Measurements from ENCODE around the gene PTPN5. TPM values are rescaled to one million over a fixed set of nuclear protein-coding genes. Genes with fewer than 3 reads are reported as not detected.

PTPN5 gene
- total and polyA plus RNA-seq, 7 donors = 0.33 to 1.1 (median 0.54) TPM; not detected in 2

DNA sequence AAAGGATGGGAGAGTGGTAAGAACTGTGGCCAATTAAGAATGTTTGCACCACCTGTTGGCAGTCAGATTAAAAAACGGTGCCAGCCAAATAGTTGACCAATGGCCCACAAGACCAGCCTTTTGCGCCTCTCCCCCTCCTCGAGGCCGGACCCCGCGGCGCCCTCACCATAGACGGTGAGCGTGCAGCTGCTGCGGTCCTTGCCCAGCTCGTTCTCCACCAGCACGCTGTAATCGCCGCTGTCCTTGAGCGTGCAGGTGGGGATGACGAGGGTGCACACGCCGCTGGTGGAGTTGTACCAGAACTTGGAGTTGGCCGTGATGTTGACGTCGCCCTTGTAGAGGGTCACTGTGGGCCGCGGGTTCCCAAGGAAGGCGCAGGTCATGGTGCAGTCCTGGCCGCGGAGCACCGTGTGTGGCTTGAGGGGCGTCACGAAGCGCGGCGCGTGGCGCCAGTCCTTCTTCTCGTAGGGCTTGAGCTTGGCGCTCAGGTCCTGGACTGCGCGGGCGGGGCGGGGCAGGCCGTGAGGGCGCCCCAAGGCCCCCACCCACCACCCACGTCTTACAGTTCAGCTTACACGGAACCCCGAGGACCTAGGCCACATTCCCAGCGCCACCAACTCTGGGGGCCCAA lies 85.8 kb downstream of the PTPN5 start:
- DNase-seq = peak; percentile 80
- intact Hi-C loops (cut with DNase I) = loop anchor here (5.0 kb wide), 1 partner anchor 118 kb away; the partner anchor contains the start of gene UEVLD

GRCh38 chr11:18704698-18705097 lies 86.9 kb downstream of the PTPN5 start:
- peaks cover 0 to 38% (median 28%) of the 10 kb centered on the region in 4 donors for H3K4me1 ChIP-seq
- DNase-seq = no peak
- H3K27ac ChIP-seq = peak overlapping the region in 1 of 4 donors; percentile 19
- H3K9me3 ChIP-seq = no peaks in the 10 kb centered on the region
- intact Hi-C loops (cut with DNase I) = loop anchor here (5.0 kb wide), 1 partner anchor 117 kb away; the partner anchor contains the start of gene UEVLD
- TF ChIP-seq EP300 (IDR thresholded peaks at IDR 0.05) (no peak), CTCF (IDR thresholded peaks at IDR 0.05) (no peak), POLR2AphosphoS5 (IDR thresholded peaks at IDR 0.05) (no peak), POLR2A (IDR thresholded peaks at IDR 0.05) (no peak)
- WGBS, 2 donors = 41 to 72% methylated on average over 1 of the region's 1 CpG
- H3K4me3 ChIP-seq = no peak overlapping the region
- H3K27me3 ChIP-seq = no peaks in the 10 kb centered on the region
- peaks cover 0 to 17% (median 1%) of the 10 kb centered on the region in 4 donors for H3K36me3 ChIP-seq

More for the DNA sequence above, 85.8 kb downstream of the PTPN5 start:
- no peaks in the 10 kb centered on the region for H3K9me3 ChIP-seq
- 1 to 5% methylated on average over 46 of the region's 46 CpGs for WGBS, 2 donors
- H3K27ac ChIP-seq = peak overlapping the region; percentile 74 to 78 (median 74)
- H3K4me1 ChIP-seq = peaks cover 0 to 33% (median 24%) of the 10 kb centered on the region in 4 donors
- peak overlapping the region; percentile 41 to 67 (median 58) for H3K4me3 ChIP-seq
- TF ChIP-seq EP300 (IDR thresholded peaks at IDR 0.05) (no peak), POLR2AphosphoS5 (IDR thresholded peaks at IDR 0.05) (peak in 2 of 4 donors; percentile 18 to 43)
- H3K27me3 ChIP-seq = no peaks in the 10 kb centered on the region
- peaks cover 0 to 17% (median 1%) of the 10 kb centered on the region in 4 donors for H3K36me3 ChIP-seq

- Histone ChIP-seq H3K27ac (peak overlapping the region in 1 of 4 donors; percentile 19), H3K36me3 (peaks cover 0 to 17% (median 1%) of the 10 kb centered on the region in 4 donors), H3K27me3 (no peaks in the 10 kb centered on the region), H3K4me1 (peaks cover 0 to 43% (median 34%) of the 10 kb centered on the region in 4 donors), H3K9me3 (no peaks in the 10 kb centered on the region), H3K4me3 (no peak overlapping the region)
- DNase-seq = peak; percentile 70
- WGBS, 2 donors = 76 to 82% methylated on average over 5 of the region's 5 CpGs
- intact Hi-C loops (cut with DNase I) = no loop called here
- TF ChIP-seq CTCF (IDR thresholded peaks at IDR 0.05) (no peak), POLR2AphosphoS5 (IDR thresholded peaks at IDR 0.05) (peak in 2 of 4 donors; percentile 27 to 36)
Observed at GRCh38 chr11:18704045-18704645, 87.5 kb downstream of the PTPN5 start.

- H3K27me3 ChIP-seq = no peaks in the 10 kb centered on the region
- peak; percentile 63 for DNase-seq
- TF ChIP-seq POLR2A (IDR thresholded peaks at IDR 0.05) = no peak
- TF ChIP-seq POLR2AphosphoS5 (IDR thresholded peaks at IDR 0.05) = no peak
- no peak for TF ChIP-seq EP300 (IDR thresholded peaks at IDR 0.05)
- TF ChIP-seq CTCF (IDR thresholded peaks at IDR 0.05) = no peak
- 42 to 92% methylated on average over 2 of the region's 2 CpGs for WGBS, 2 donors
- H3K4me3 ChIP-seq = no peak overlapping the region
- H3K9me3 ChIP-seq = no peaks in the 10 kb centered on the region
- intact Hi-C loops (cut with DNase I) = no loop called here
- H3K36me3 ChIP-seq = peaks cover 0 to 17% (median 1%) of the 10 kb centered on the region in 4 donors
- no peak overlapping the region for H3K27ac ChIP-seq
- H3K4me1 ChIP-seq = peaks cover 0 to 47% (median 36%) of the 10 kb centered on the region in 4 donors
Observed at GRCh38 chr11:18703001-18703763, 88.4 kb downstream of the PTPN5 start.

Measured in sigmoid colon (tissue), 7 donors.